Measurements from ENCODE around the gene TMEM201. TPM values are rescaled to one million over a fixed set of nuclear protein-coding genes. Genes with fewer than 3 reads are reported as not detected.

The TMEM201 gene
- total and polyA plus RNA-seq, 2 of the 8 experiments (the other 6 are each of a cell fraction or from before 2014, with no cell fraction given): 8.2 to 27.1 TPM

- no peak for TF ChIP-seq SIRT6 (IDR thresholded peaks at IDR 0.05; ENCODE audit: low read length)
- TF ChIP-seq, protein P1, sequence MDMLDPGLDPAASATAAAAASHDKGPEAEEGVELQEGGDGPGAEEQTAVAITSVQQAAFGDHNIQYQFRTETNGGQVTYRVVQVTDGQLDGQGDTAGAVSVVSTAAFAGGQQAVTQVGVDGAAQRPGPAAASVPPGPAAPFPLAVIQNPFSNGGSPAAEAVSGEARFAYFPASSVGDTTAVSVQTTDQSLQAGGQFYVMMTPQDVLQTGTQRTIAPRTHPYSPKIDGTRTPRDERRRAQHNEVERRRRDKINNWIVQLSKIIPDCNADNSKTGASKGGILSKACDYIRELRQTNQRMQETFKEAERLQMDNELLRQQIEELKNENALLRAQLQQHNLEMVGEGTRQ (IDR thresholded peaks at IDR 0.05; ENCODE audit: low read length): no peak
- no peak for TF ChIP-seq CHD1 (IDR thresholded peaks at IDR 0.05; ENCODE audit: low read depth, low read length)
- TF ChIP-seq BCL11A (IDR thresholded peaks at IDR 0.05; ENCODE audit: low read depth in 2 of 2, low read length in 2 of 2): no peak
These were observed 2.4 kb downstream of the TMEM201 start (continued) for GRCh38 chr1:9590945-9591668.
